Activated CD4-positive, alpha-beta T cell treated with anti-CD3 and anti-CD28 coated beads, Interleukin-2, amount 50 U/mL, for 24 hours (primary cell): ENCODE data around the gene KCNT2.

Experiments
- DNase-seq, 2 donors: peaks; one replicate each; pipeline ENCODE4 v3.0.0-alpha.2; 2020; ENCODE audit warnings: low read depth in 1 of 2, low spot score in 1 of 2

Gene KCNT2

GRCh38 chr1:196209265-196209664, 399.0 kb downstream of the KCNT2 start:
- no peak for DNase-seq

GRCh38 chr1:196207612-196208217, 400.5 kb downstream of the KCNT2 start:
- no peak for DNase-seq

DNA sequence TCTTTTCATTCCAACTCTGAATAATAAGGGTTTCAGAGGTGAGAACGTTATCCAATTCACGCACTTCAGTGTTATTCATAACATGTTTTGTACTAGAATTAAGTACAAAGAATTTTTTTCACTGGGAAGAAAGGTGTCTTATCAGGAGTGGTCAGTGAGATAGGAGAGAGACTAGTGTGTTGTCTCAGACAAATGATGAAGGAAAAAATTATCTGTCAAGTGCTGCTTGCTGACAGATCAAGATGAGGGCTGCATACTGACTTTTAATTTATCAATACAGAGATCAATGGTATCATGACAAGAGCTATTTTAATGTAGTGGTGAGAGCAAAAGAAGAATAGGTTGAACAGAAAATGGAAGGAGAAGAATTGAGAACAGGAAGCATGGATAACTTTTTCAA, 402.4 kb downstream of the KCNT2 start:
- DNase-seq, result no peak

- DNase-seq, result no peak
Measured at GRCh38 chr1:196196486-196196885, 411.8 kb downstream of the KCNT2 start.

DNA sequence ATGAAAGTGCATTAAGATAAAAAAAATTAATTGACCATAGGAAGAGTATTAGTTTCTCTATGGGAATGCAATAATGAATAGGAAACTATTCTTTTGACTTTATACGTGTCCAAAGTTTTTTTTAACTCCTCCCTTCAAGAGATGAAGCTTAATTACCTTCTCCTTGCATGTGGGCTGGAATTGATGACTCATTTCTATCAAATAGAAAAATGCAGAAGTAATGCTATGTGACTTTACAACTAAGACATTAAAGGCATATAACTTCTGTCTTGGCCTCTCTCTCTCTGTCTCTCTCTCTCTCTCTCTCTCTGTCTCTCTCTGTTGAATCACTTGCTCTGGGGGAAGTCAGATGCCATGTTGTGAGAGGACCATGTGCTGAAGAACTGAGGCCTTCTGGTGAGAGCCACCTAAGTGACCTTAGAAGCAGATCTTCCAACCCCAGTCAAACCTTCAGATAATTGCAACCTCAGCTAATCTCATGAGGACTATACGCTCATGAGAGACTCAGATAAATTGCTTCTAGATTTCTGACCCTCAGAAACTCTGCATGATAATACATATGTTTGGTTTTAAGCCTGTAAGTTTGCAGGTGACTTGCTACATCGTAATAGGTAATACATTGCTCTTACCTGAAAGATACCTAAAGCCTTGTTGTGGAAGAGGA, 414.2 kb downstream of the KCNT2 start:
- no peak for DNase-seq

DNA sequence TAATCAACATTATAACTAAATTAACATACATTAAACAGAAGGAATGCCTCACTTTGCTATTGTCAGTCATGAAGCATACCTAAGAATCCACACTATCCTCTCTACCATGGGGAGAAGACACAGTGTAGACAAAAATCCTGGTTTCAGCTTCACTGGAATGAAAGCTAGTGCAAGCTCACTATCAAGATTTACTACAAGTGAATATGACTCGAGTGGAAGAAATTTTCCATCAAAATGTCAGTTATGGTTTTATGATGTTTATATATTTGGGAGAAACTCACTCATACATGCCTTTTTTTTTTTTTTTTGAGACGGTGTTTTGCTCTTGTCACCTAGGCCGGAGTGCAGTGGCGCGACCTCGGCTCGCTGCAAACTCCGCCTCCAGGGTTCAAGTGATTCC, 424.3 kb downstream of the KCNT2 start:
- no peak for DNase-seq

- no peak for DNase-seq
Measured at GRCh38 chr1:196181594-196181878, 426.7 kb downstream of the KCNT2 start.

GRCh38 chr1:196180847-196181593, 427.2 kb downstream of the KCNT2 start:
- DNase-seq, result no peak

DNA sequence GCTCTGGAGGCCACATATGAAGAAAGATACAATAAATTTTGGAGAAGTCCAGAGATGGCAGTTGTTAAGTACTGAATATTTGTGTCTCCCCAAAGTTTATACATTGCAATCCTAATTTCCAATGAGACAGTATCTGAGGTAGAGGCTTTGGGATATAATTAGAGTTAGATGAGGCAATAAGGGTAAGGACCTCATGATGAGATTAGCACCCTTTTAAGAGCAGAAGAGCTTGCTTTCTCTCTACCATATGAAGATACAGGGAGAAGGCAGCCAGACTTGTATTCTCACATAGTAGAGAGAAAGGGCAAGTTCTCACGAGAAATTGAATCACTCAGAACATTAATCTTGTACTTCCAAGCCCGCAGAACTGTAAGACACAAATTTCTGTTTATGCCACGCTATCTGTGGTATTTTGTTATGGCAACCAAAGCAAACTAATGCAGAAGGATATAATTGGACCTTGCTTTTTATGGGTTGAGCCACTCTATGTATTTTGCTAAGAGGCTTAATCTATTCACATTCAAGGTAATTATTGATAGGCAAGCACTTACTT, 430.1 kb downstream of the KCNT2 start:
- no peak for DNase-seq
